T-helper 9 cell (primary cell): ENCODE measurements around the gene MPND.
A peak's percentile ranks its signal among the peaks of the same experiment; 100 is the strongest.

Experiments
- DNase-seq: peaks from one replicate; pipeline ENCODE4 v3.0.0-alpha.2; 2020
- total RNA-seq, 2 donors: gene quantifications; one replicate each; lab custom pipeline; 2026; lab: John Stamatoyannopoulos, UW

The MPND gene
- total RNA-seq: 6.5 to 14.8 reads per million in 2 donors

GRCh38 chr19:4343370-4344307, at the start of gene MPND:
MPND (plus strand) TSS chr19:4343562; CDS start chr19:4343594, 32 bp downstream.
- DNase-seq: peak; percentile 92

- no peak for DNase-seq
Measured at GRCh38 chr19:4294389-4294788, 49.0 kb upstream of the MPND start.

GRCh38 chr19:4295972-4296771, 47.2 kb upstream of the MPND start:
- no peak for DNase-seq

- no peak for DNase-seq
Measured at GRCh38 chr19:4297901-4298809, 45.2 kb upstream of the MPND start.

- no peak for DNase-seq
Measured at GRCh38 chr19:4298810-4299550, 44.4 kb upstream of the MPND start.

- no peak for DNase-seq
Measured at GRCh38 chr19:4300589-4300988, 42.8 kb upstream of the MPND start.

- DNase-seq: no peak
Measured at GRCh38 chr19:4301590-4302242, 41.6 kb upstream of the MPND start.

- no peak for DNase-seq
Measured at GRCh38 chr19:4302243-4302640, 41.1 kb upstream of the MPND start, which contains the start of gene TMIGD2. TMIGD2 (minus strand) TSS chr19:4302389; CDS start chr19:4302385, 4 bp downstream.

GRCh38 chr19:4303819-4304537, 39.4 kb upstream of the MPND start:
- no peak for DNase-seq

GRCh38 chr19:4304538-4305256, 38.7 kb upstream of the MPND start, which contains the start of gene FSD1:
FSD1 (plus strand) TSS chr19:4304598; CDS start chr19:4304747, 149 bp downstream.
- DNase-seq: peak; percentile 21

GRCh38 chr19:4305257-4305612, 38.1 kb upstream of the MPND start:
- no peak for DNase-seq

GRCh38 chr19:4305659-4306058, 37.7 kb upstream of the MPND start:
- no peak for DNase-seq

- DNase-seq: no peak
Measured at GRCh38 chr19:4310247-4311121, 32.9 kb upstream of the MPND start.

- no peak for DNase-seq
Measured at GRCh38 chr19:4313847-4314490, 29.4 kb upstream of the MPND start.

- no peak for DNase-seq
Measured at GRCh38 chr19:4316956-4317355, 26.4 kb upstream of the MPND start.

GRCh38 chr19:4318460-4318859, 24.9 kb upstream of the MPND start:
- no peak for DNase-seq

- no peak for DNase-seq
Measured at GRCh38 chr19:4319067-4319718, 24.2 kb upstream of the MPND start.

GRCh38 chr19:4320419-4320818, 22.9 kb upstream of the MPND start:
- DNase-seq: no peak
